Ramos (cell line): Measurements from ENCODE around the gene CCRL2.

Experiments
- in situ Hi-C: fragments of 300-500 bp; cut with MboI; formaldehyde crosslinking; loops from one replicate; pipeline ENCODE4 v1.14.3; 2022; ENCODE audit warnings: low sequenced_read_pairs; ENCODE audit not compliant: unreplicated experiment

The CCRL2 gene

DNA sequence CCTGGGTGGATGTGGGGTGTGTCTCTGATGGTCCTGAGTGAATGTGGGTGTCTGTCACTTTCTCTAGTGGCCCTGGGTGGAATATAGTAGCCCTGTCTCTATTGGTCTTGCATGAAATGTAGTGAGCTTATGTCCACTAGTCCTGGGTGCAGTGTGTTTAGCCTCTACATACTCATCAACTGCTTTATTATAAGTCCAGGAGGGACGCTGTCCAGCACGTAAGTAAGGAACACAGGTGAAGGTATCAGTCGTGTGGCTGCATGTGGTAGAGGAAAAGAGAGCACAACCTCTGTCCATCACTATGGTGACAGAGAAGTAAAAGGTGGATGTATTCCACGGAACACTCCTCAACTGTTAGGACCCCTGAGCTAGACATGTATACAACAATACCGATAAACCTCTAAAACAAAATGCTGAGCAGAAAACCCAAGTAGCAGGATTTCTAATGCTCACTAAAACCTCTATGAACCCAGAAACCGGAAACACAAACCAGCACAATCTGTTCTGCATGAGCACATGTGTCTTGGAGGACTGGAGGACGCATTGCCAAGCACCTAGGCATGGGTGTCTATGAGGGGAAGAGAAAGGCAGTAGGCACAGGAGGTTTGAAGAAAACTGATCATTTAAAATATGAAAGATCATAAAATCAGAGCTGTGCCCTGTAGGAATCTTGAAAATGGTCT, 46.6 kb downstream of the CCRL2 start:
- in situ Hi-C loops, result no loop called here

DNA sequence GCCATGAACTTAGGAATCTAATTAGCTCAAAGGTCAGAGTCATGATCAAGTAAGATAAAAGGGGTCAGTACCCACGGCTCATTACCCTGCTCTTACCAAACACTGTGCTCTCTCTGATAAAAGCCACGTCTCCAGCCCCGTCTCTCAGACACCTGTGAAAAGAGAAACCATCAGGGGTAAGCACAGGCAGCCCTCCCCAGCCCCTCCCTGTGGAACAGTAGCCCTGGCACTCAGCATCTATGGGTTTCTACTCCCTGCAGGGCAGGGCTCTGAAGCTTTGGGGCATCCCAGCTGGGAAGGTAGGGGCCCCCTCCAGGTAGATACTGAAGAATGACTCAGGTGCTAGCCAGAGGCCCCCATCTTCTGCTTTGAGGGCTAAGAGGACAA, 47.1 kb downstream of the CCRL2 start:
- in situ Hi-C loops, result no loop called here

- in situ Hi-C loops, result no loop called here
Observed at GRCh38 chr3:46454606-46455005, 47.5 kb downstream of the CCRL2 start.

DNA sequence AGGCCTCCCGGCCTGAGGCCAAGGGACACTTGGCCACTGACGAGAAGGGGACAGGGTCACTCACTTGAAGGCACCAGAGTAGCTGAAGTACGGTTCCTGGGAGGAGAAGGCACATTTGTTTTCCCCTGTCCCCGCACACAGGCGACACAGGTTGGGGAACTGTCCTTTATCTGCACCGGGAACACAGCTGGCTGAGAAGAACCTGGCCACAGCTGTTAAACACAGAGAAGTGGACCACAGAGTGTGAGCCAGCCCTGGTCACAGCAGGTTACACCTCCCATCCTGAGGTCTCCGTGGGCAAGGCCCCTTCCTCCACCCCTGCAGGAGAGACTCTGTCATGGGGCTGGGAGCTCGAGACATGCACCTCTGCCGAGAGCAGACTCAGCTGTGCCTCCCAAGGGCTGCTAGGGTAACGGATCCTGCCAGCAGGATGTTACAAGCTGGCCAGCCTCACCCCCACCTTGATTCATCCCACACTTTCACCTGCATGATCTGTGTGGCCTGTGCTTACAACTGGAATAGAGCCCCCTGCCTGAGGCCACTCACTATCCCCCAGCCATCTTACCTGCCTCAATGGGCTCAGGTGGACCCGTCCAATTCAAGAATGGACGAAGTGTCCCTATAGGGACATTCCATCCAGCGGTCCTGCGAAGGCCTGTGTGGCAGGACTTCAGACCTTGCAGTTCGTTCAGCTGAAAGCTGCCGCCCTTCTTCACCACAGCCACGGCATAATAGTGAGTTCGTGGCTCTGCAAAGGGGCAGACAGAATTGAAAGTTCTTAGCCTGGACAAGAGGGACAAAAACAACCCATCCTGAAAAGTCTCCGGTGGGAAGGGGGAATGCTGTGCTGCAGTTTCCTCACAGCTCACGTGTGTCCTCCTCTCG, 48.4 kb downstream of the CCRL2 start:
- in situ Hi-C loops, result no loop called here

GRCh38 chr3:46456118-46456517, 49.1 kb downstream of the CCRL2 start:
- in situ Hi-C loops, result no loop called here
